Measurements from ENCODE around the gene MPHOSPH10. TPM values are rescaled to one million over a fixed set of nuclear protein-coding genes. Genes with fewer than 3 reads are reported as not detected.
"Not testable (repeated sequence)": the region's sequence is repeated elsewhere in the genome, so short reads cannot be mapped to it uniquely, and the experiment has no call there.

Gene MPHOSPH10
- total RNA-seq, 4 donors from 2014 or later, result 14.4 to 24.5 (median 17.9) TPM

DNA sequence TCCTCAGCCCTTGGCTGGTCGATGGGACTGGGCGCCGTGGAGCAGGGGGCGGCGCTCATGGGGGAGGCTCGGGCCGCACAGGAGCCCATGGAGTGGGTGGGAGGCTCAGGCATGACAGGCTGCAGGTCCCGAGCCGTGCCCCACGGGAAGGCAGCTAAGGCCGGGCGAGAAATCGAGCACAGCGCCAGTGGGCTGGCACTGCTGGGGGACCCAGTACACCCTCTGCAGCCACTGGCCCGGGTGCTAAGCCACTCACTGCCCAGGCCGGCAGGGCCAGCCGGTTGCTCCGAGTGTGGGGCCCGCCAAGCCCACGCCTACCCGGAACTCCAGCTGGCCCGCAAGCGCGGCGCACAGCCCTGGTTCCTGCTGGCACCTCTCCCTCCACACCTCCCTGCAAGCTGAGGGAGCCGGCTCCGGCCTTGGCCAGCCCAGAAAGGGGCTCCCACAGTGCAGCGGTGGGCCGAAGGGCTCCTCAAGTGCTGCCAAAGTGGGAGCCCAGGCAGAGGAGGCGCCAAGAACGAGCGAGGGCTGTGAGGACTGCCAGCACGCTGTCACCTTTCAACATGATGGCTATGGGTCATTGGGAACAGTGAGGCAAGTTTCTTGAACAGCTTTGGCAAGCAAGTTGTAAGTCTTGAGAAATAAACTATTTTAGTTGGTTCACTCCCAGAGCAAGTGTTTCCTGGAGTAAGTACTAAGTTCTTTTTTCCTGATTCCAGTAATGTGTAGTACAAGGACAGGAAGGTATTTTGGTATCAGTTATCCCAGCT, 37.8 kb upstream of the MPHOSPH10 start:
- H3K4me3 ChIP-seq; H3K4me1 ChIP-seq; H3K27ac ChIP-seq (replicated peaks in 1 of 4); H3K36me3 ChIP-seq; H3K9me3 ChIP-seq; intact Hi-C loops (cut with DNase I); DNase-seq (ENCODE audit: extremely low spot score): not testable (repeated sequence)
- H3K27me3 ChIP-seq, result peaks cover 0 to 22% (median 0%) of the 10 kb centered on the region in 4 donors
- 100% methylated on average over 8 of the region's 33 CpGs for WGBS

DNA sequence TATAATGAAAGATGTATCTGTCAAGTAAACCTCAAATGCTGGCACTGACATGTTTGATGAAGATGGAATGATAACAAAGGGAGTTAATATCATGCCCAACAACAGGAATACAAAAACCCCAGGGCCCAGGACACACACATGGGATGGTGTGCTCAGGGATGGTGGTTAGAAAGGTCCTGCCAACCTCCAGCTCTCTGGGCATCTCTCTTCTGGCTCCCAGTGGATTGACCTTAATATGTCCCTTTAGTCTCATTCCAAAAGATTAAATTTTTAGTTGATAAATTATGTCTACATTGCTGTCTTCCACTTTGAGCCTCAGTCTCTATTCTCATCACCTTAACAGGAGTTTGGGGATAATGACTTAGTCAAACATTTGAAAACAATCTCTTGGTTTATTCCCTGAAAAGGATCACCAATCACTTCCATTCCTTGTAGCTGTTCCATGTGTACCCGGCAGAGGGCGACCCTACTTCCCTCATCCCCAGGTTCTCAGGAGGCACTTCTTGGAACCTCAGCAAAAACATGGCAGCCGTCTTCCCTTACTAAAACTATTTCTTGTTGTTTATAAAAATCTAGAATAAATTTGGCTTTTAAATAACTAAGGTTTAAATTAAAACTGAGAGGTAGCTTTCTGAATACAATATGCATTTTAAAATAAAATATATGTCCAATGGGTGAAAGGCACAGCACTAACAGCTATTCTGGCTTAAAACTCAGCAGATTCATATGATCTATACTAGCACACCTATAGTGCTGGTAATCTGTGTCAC, 30.1 kb upstream of the MPHOSPH10 start:
- H3K4me1 ChIP-seq, result no peaks in the 10 kb centered on the region
- H3K36me3 ChIP-seq, result no peaks in the 10 kb centered on the region
- H3K27me3 ChIP-seq, result no peaks in the 10 kb centered on the region
- no peak for DNase-seq (ENCODE audit: extremely low spot score)
- no peak overlapping the region for H3K27ac ChIP-seq (replicated peaks in 1 of 4)
- TF ChIP-seq EP300 (IDR thresholded peaks at IDR 0.05) (no peak), POLR2AphosphoS5 (IDR thresholded peaks at IDR 0.05) (peak in 1 of 2 donors; percentile 11)
- TF ChIP-seq, protein P1, sequence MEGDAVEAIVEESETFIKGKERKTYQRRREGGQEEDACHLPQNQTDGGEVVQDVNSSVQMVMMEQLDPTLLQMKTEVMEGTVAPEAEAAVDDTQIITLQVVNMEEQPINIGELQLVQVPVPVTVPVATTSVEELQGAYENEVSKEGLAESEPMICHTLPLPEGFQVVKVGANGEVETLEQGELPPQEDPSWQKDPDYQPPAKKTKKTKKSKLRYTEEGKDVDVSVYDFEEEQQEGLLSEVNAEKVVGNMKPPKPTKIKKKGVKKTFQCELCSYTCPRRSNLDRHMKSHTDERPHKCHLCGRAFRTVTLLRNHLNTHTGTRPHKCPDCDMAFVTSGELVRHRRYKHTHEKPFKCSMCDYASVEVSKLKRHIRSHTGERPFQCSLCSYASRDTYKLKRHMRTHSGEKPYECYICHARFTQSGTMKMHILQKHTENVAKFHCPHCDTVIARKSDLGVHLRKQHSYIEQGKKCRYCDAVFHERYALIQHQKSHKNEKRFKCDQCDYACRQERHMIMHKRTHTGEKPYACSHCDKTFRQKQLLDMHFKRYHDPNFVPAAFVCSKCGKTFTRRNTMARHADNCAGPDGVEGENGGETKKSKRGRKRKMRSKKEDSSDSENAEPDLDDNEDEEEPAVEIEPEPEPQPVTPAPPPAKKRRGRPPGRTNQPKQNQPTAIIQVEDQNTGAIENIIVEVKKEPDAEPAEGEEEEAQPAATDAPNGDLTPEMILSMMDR (IDR thresholded peaks at IDR 0.05), result peak; percentile 56 to 76 (median 60)
- H3K4me3 ChIP-seq, result no peak overlapping the region
- H3K9me3 ChIP-seq, result no peaks in the 10 kb centered on the region
- 17% methylated on average over 3 of the region's 3 CpGs for WGBS
- intact Hi-C loops (cut with DNase I), result no loop called here

DNA sequence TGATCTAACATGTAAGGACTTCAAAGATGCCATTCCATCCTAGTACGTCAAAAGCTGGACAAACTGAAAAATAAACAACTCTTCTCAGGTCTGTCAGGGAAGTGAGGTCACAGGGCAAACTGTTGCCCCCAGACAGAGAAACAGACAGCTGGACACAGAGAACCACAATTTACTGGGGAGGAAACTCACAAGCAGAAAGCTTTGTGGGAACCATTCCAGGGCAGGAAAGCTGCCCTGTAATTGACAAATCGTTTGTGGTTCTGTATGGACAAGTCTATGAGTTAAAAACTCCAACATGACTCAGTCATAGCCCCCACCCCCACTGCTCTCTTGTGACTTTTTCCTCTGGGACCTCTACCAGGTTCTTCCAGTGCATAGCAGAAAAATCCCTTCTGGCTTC, 28.8 kb upstream of the MPHOSPH10 start:
- Histone ChIP-seq H3K4me3 (no peak overlapping the region), H3K27me3 (no peaks in the 10 kb centered on the region), H3K27ac (replicated peaks in 1 of 4) (no peak overlapping the region), H3K9me3 (no peaks in the 10 kb centered on the region), H3K36me3 (no peaks in the 10 kb centered on the region), H3K4me1 (no peaks in the 10 kb centered on the region)
- intact Hi-C loops (cut with DNase I), result no loop called here
- 13% methylated on average over 2 of the region's 2 CpGs for WGBS
- DNase-seq (ENCODE audit: extremely low spot score), result no peak
- TF ChIP-seq POLR2AphosphoS5 (IDR thresholded peaks at IDR 0.05), result no peak
- TF ChIP-seq, protein P1 (IDR thresholded peaks at IDR 0.05), result no peak
- no peak for TF ChIP-seq EP300 (IDR thresholded peaks at IDR 0.05)
- TF ChIP-seq POLR2A (IDR thresholded peaks at IDR 0.05; ENCODE audit: low read depth), result no peak

DNA sequence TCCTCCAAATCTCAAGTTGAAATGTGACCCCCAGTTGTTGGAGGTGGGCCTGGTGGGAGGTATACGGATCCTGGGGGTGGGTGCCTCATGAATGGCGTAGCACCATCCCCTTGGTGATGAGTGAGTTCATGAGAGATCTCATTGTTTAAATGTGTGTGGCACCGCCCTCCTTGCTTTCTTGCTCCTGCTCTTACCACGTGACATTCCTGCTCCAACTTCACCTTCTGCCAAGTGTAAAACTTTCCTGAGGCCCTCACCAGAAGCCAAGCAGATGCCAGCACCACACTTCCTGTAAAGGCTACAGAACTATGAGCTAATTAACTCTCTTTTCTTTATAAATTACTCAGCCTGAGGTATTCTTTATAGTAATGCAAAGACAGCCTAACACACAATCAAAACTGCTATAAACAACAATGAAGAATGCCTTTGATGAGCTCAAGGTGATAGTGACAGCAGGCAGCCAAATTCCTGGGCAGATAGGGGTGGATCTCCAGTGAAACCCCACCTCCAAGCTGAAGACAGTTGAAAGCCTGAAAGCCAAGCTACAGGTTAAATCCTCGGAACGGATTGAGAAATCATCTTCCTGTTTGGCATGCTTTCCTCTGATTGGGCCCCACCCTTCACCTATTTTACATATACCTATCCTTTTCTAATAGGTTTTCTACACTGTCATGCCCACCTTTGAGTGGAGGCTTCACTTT, 27.3 kb upstream of the MPHOSPH10 start:
- H3K27ac ChIP-seq (replicated peaks in 1 of 4), result no peak overlapping the region
- H3K36me3 ChIP-seq, result peaks cover 0 to under 1% (median 0%) of the 10 kb centered on the region in 4 donors
- TF ChIP-seq POLR2AphosphoS5 (IDR thresholded peaks at IDR 0.05) (no peak), POLR2A (IDR thresholded peaks at IDR 0.05; ENCODE audit: low read depth) (no peak), EP300 (IDR thresholded peaks at IDR 0.05) (no peak)
- TF ChIP-seq, protein P1 (IDR thresholded peaks at IDR 0.05), result no peak
- no peak overlapping the region for H3K4me3 ChIP-seq
- H3K4me1 ChIP-seq, result no peaks in the 10 kb centered on the region
- no peaks in the 10 kb centered on the region for H3K27me3 ChIP-seq
- DNase-seq (ENCODE audit: extremely low spot score), result no peak
- 60% methylated on average over 6 of the region's 6 CpGs for WGBS
- intact Hi-C loops (cut with DNase I), result no loop called here
- no peaks in the 10 kb centered on the region for H3K9me3 ChIP-seq

DNA sequence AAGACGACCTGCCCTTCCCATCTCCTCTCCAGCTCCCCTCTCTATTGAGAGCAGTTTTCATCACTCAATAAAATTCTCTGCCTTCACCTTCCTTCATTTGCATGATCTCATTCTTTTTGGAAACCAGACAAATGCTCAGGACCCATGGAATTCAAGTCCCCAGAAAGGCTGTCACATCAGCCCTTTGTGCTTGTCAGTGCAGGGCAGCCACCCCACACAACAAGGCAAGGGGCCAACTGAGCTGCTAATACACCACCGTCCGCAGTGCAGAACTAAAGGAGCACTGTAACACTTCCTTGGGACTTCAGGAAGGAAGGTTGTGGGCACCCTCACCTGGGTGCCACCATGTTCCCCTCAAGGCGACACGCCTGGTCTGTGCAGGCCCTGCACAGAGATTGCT, 26.6 kb upstream of the MPHOSPH10 start:
- Histone ChIP-seq H3K27ac (replicated peaks in 1 of 4) (no peak overlapping the region), H3K4me1 (no peaks in the 10 kb centered on the region), H3K9me3 (no peaks in the 10 kb centered on the region), H3K27me3 (no peaks in the 10 kb centered on the region), H3K4me3 (no peak overlapping the region), H3K36me3 (peaks cover 0 to 7% (median 3%) of the 10 kb centered on the region in 4 donors)
- TF ChIP-seq POLR2AphosphoS5 (IDR thresholded peaks at IDR 0.05) (no peak), EP300 (IDR thresholded peaks at IDR 0.05) (no peak)
- TF ChIP-seq, protein P1 (IDR thresholded peaks at IDR 0.05), result no peak
- 85% methylated on average over 5 of the region's 5 CpGs for WGBS
- intact Hi-C loops (cut with DNase I), result no loop called here
- DNase-seq (ENCODE audit: extremely low spot score), result no peak

DNA sequence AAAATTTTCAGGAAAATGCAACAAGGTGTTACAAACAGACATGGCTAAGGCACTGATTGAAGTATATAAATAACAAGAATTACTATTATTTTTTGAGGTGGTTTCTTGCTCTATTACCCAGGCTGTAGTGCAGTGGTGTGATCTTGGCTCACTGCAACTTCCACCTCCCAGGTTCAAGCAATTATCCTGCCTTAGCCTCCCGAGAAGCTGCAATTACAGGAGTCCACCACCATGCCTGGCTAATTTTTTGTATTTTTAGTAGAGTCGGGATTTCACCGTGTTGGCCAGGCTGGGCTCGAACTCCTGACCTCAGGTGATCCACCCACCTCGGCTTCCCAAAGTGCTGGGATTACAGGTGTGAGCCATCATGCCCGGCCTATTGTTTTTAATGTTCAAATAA, 24.0 kb upstream of the MPHOSPH10 start:
- H3K4me1 ChIP-seq; H3K4me3 ChIP-seq; H3K9me3 ChIP-seq; DNase-seq (ENCODE audit: extremely low spot score); H3K27me3 ChIP-seq; intact Hi-C loops (cut with DNase I); H3K27ac ChIP-seq (replicated peaks in 1 of 4): not testable (repeated sequence)
- 80% methylated on average over 6 of the region's 6 CpGs for WGBS
- peaks cover 6 to 29% (median 17%) of the 10 kb centered on the region in 4 donors for H3K36me3 ChIP-seq

Measured in esophagus muscularis mucosa (tissue), 4 donors.